Adipocyte (in vitro differentiated cells): ENCODE data around the gene SNX13.

Source experiments
- DNase-seq: peaks from one replicate; pipeline ENCODE4 v3.0.0-alpha.2; 2015; ENCODE audit warnings: low read depth
- H3K27me3 ChIP-seq: replicated peaks from 2 replicates; pipeline ENCODE4 v1.7.0; 2013; ENCODE audit warnings: mild to moderate bottlenecking, low read length, moderate library complexity; ENCODE audit not compliant: control insufficient read depth, insufficient read depth
- H3K36me3 ChIP-seq: 2 replicates; pipeline ENCODE4 v1.7.0; 2013; ENCODE audit warnings: low read length, mild to moderate bottlenecking, moderate library complexity; ENCODE audit not compliant: control insufficient read depth, insufficient read depth, severe bottlenecking
- H3K4me1 ChIP-seq: 2 replicates; pipeline ENCODE4 v1.7.0; 2013; ENCODE audit warnings: mild to moderate bottlenecking, low read length, moderate library complexity; ENCODE audit not compliant: control insufficient read depth, insufficient read depth
- H3K4me3 ChIP-seq: 2 replicates; pipeline ENCODE4 v1.7.0; 2013; ENCODE audit warnings: mild to moderate bottlenecking, low read length, moderate library complexity
- H3K9ac ChIP-seq: 2 replicates; pipeline ENCODE4 v1.7.0; 2013; ENCODE audit warnings: mild to moderate bottlenecking, low read length, moderate library complexity
- H3K9me3 ChIP-seq: 2 replicates; pipeline ENCODE4 v1.7.0; 2013; ENCODE audit warnings: mild to moderate bottlenecking, low read length, moderate library complexity; ENCODE audit not compliant: control insufficient read depth

The SNX13 gene

GRCh38 chr7:17871815-17872533 is 68.3 kb downstream of the SNX13 start:
- DNase-seq: no peak
- Histone ChIP-seq H3K9ac (no peak overlapping the region), H3K36me3 (peaks cover 66% of the 10 kb centered on the region), H3K4me1 (peaks cover 4% of the 10 kb centered on the region), H3K4me3 (no peak overlapping the region), H3K9me3 (no peaks in the 10 kb centered on the region), H3K27me3 (no peaks in the 10 kb centered on the region)

- no peak overlapping the region for H3K4me3 ChIP-seq
- DNase-seq: no peak
- H3K9ac ChIP-seq: no peak overlapping the region
- no peaks in the 10 kb centered on the region for H3K27me3 ChIP-seq
- peaks cover 6% of the 10 kb centered on the region for H3K9me3 ChIP-seq
- peaks cover 80% of the 10 kb centered on the region for H3K36me3 ChIP-seq
- peaks cover 4% of the 10 kb centered on the region for H3K4me1 ChIP-seq
These were observed 69.9 kb downstream of the SNX13 start for GRCh38 chr7:17870406-17870805.

GRCh38 chr7:17863809-17864143 is 76.5 kb downstream of the SNX13 start:
- Histone ChIP-seq H3K9ac (no peak overlapping the region), H3K4me1 (no peaks in the 10 kb centered on the region), H3K4me3 (no peak overlapping the region), H3K9me3 (peaks cover 7% of the 10 kb centered on the region), H3K27me3 (no peaks in the 10 kb centered on the region), H3K36me3 (peaks cover 83% of the 10 kb centered on the region)
- no peak for DNase-seq

- DNase-seq: no peak
- Histone ChIP-seq H3K4me3 (no peak overlapping the region), H3K27me3 (no peaks in the 10 kb centered on the region), H3K9ac (no peak overlapping the region), H3K4me1 (no peaks in the 10 kb centered on the region), H3K36me3 (peaks cover 79% of the 10 kb centered on the region), H3K9me3 (peaks cover 7% of the 10 kb centered on the region)
These were observed 77.0 kb downstream of the SNX13 start for GRCh38 chr7:17863095-17863808.

- Histone ChIP-seq H3K36me3 (peaks cover 46% of the 10 kb centered on the region), H3K27me3 (no peaks in the 10 kb centered on the region), H3K9ac (no peak overlapping the region), H3K4me3 (peak overlapping the region; percentile 29), H3K9me3 (peaks cover 10% of the 10 kb centered on the region), H3K4me1 (no peaks in the 10 kb centered on the region)
- DNase-seq: no peak
These were observed 84.0 kb downstream of the SNX13 start for GRCh38 chr7:17856251-17856650.

- no peak overlapping the region for H3K4me3 ChIP-seq
- DNase-seq: no peak
- H3K9me3 ChIP-seq: peaks cover 10% of the 10 kb centered on the region
- peaks cover 39% of the 10 kb centered on the region for H3K36me3 ChIP-seq
- H3K27me3 ChIP-seq: no peaks in the 10 kb centered on the region
- H3K9ac ChIP-seq: no peak overlapping the region
- H3K4me1 ChIP-seq: no peaks in the 10 kb centered on the region
These were observed 85.1 kb downstream of the SNX13 start for GRCh38 chr7:17855202-17855601.

- peak; percentile 9 for DNase-seq
- peaks cover 39% of the 10 kb centered on the region for H3K36me3 ChIP-seq
These were observed 85.8 kb downstream of the SNX13 start for GRCh38 chr7:17854261-17855047.

GRCh38 chr7:17852361-17852760 is 87.9 kb downstream of the SNX13 start:
- Histone ChIP-seq H3K9ac (no peak overlapping the region), H3K27me3 (no peaks in the 10 kb centered on the region), H3K9me3 (peaks cover 10% of the 10 kb centered on the region), H3K4me1 (no peaks in the 10 kb centered on the region), H3K36me3 (peaks cover 39% of the 10 kb centered on the region), H3K4me3 (no peak overlapping the region)
- DNase-seq: no peak

More at GRCh38 chr7:17854261-17855047, 85.8 kb downstream of the SNX13 start:
- Histone ChIP-seq H3K4me3 (no peak overlapping the region), H3K27me3 (no peaks in the 10 kb centered on the region), H3K9me3 (peaks cover 10% of the 10 kb centered on the region), H3K4me1 (no peaks in the 10 kb centered on the region), H3K9ac (no peak overlapping the region)

GRCh38 chr7:17849504-17849903 is 90.8 kb downstream of the SNX13 start:
- Histone ChIP-seq H3K4me3 (no peak overlapping the region), H3K27me3 (no peaks in the 10 kb centered on the region), H3K9ac (no peak overlapping the region), H3K36me3 (peaks cover 41% of the 10 kb centered on the region), H3K9me3 (no peaks in the 10 kb centered on the region), H3K4me1 (no peaks in the 10 kb centered on the region)
- peak; percentile 45 for DNase-seq

GRCh38 chr7:17848516-17848915 is 91.8 kb downstream of the SNX13 start:
- Histone ChIP-seq H3K36me3 (peaks cover 42% of the 10 kb centered on the region), H3K27me3 (no peaks in the 10 kb centered on the region), H3K4me3 (no peak overlapping the region), H3K9ac (no peak overlapping the region), H3K9me3 (no peaks in the 10 kb centered on the region), H3K4me1 (no peaks in the 10 kb centered on the region)
- DNase-seq: no peak

GRCh38 chr7:17846935-17847334 is 93.4 kb downstream of the SNX13 start:
- Histone ChIP-seq H3K4me3 (no peak overlapping the region), H3K36me3 (peaks cover 49% of the 10 kb centered on the region), H3K4me1 (no peaks in the 10 kb centered on the region), H3K9me3 (peaks cover 6% of the 10 kb centered on the region), H3K27me3 (no peaks in the 10 kb centered on the region), H3K9ac (no peak overlapping the region)
- no peak for DNase-seq
